Ecto neural progenitor cell (in vitro differentiated cells): Measurements from ENCODE around the gene AMBRA1.

Experiments used
- DNase-seq: peaks from one replicate; pipeline ENCODE4 v3.0.0-alpha.2; 2018; ENCODE audit warnings: low spot score

Gene AMBRA1

DNA sequence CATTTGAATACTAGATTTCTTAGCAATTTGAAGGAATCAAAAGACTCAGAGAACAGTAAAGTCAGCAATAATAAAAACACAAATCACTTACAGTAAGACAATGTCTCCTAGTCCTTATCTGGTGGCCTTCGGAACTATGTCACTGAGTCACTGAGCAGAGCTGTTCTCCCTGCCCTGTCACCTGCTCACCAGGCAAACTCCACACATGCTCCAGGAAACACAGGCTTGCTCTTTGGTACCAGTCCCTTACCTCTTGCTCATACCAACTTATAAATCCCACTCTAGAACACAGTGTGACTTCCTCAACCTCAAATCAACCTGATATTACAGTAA is 121.2 kb downstream of the AMBRA1 start:
- DNase-seq, result no peak

DNA sequence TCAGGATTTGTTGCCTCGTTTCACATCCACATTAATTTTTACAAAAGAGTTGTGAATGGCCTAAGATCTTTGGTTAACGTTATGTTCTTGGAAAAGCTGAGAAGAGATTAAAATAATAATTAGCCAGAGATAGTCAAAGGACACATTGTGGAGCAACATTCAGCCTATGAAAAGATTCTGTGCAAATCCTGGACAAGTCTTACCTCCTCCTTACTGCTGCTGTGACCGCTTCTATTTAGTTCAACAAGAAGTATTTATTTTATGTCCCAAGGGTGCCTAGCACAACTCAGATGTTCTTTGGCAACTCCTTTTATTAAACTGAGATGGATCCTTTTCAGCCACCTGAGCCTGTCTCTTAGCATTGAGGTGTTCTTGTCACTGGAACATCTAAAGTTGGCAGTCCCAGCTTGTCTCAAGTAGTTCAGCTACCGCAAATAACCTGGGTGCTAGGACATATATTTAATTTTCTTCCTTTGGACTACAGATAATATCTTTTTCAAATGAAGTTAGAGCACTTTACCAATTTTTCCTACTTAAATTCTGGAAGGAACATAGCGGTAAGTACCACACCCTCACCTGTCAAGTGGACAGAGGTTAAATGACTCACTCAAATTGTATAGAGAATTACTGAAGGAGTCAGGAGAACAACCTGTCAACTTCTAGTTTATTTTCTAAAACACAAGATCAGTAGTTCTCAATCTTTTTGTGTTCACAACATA is 121.7 kb downstream of the AMBRA1 start:
- no peak for DNase-seq

DNA sequence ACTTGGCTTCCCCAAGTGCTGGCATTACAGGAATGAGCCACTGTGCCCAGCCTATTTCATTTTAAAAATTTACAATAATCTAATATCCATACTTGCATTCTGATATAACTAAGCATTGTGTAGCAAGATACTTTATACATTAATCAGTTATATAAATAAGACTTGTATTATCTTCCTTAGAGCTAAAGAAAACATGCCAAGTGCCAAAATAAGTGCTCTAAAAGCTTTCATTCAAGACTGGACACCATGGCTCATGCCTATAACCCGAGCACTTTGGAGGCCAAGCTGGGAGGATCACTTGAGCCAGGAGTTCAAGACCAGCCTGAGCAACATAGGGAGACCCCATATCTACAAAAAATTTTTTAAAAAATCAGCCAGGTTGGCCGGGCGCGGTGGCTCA is 123.9 kb downstream of the AMBRA1 start:
- DNase-seq, result no peak

DNA sequence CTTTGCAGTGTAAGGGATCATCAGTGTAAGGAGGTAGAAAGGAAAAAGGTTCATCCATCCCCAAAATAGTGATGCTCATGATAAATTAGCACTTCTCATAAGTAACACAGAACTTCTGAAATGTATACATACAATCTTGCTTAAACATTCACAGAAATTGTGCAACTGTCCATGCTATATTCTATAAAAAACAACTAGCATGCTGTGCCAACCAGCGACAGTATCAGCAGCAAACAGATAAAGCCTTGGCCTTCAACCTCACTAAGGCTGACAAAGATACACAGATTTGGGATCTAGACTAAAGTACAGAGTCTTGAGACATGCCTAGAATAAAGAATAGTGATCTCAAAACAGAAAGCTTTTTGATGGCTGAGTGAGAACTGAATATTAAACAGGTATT is 128.1 kb downstream of the AMBRA1 start:
- DNase-seq, result no peak

DNA sequence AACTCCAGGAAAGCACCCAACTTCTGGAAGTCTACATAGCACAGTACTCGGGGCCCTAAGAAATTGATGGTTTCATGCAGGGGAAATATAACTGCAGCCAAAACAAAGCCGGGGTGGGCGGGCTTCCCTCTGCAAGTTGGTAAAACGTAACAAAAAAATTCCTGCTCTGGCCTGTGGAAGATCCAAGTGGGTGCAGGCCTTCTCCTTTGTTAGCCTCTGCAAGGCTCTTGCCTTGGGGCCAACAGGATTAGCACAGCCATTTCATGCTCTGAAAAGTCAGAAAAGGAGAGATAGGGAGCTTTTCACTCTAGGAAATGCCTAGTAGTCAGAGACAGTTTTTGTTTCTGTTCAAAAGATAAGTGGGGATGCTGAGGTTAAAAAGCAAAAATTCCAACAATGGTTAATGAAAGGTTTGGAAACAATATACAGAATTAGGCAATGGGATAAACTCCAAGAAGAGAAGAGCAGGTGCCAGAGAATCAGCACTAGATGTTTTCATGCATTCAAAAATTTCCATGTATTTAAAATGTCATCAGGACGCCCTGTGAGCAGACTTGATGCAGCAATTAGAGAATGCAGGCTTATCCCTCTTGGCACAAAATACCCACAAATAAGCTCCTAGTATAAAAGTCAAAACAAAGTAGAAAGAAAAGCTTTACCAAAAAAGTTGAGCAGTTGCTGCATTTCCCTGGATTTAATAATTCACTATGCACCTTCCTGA is 130.0 kb downstream of the AMBRA1 start:
- DNase-seq, result peak; percentile 76

DNA sequence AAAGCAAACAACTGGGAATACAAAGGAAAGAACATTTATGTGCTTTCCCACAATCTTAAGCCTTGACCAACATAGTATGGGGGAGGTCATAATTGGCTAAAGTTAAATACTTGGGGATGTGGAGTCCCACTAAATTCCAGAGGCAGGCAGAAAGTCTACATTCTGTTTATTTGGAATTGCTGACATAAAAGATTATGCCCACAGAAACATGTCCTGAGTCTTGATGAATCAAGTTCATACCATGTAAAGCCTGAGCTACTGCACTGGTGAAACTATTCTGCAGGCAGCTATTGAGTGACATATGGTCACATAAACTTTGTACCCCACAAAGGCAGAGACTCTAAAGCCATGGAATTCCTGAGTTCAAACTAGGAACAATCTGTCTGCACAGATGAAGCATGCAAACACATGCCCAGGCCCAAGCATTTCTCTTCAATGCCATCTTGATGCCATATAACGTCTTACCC is 132.3 kb downstream of the AMBRA1 start:
- no peak for DNase-seq

DNA sequence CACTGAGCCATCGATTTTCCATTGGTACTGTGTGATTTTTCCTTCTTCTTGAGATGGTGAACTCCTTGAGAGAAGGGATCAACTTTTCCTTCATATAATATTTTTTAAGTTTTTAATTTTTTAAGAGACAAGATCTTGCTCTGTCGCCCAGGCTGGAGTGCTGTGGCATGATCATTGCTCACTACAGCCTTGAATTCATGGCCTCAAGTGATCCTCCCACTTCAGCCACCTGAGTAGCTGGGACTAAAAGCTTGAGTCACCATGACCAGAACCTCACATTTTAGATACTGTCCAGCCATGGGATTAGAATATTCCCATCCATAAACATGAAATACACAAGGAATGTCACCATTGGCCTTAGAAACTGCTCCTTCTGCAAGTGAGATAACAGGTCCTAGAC is 135.3 kb downstream of the AMBRA1 start:
- DNase-seq, result no peak

DNA sequence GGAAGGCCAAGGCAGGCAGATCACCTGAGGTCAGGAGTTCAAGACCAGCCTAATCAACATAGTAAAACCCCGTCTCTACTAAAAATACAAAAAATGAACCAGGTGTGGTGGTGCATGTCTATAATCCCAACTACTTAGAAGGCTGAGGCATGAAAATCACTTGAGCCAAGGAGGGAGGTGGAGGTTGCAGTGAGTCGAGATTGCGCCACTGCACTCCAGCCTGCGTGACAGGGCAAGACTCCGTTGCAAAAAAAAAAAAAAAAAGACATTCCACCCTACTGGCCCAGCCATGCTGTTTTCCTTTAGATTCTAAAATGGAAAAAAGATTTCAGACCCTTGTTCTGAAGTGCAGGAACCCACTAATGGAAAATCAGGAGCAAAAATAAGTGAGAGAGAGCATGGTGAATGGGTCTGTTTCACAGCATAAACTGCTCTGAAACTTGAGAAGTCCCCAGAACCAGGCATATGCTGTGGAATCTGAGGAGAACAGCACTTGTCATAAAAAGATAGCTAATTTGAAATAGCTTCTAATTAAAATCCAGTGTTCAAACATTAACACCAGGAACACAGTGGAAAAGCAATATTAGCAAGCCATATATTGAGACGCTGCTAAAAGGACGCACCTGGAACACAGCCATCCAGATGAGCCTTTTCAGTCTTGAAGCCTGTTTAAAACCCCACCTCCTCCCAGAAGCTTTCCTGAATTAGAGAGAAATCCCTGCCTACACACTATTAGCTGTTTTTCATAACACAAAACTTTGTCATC is 136.0 kb downstream of the AMBRA1 start:
- no peak for DNase-seq

DNA sequence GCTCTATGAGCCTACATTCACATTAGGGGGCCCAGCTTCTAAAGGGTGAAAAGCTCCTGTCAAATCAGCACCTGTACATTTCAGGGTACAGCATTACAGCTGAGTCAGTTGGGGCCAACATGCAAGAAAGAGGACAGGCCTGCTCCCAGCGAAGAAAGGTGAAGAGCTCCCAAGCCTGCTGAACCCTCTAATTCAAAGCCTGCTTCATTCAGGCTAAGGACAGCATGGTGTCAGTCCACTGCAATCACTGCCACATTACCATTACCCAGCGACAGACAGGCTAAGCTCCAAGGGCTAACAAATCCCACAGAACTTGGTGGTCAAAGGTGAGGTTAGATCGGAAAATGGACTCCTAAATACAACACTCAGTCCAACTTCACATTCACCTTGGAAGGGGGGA is 136.8 kb downstream of the AMBRA1 start:
- DNase-seq, result no peak

DNA sequence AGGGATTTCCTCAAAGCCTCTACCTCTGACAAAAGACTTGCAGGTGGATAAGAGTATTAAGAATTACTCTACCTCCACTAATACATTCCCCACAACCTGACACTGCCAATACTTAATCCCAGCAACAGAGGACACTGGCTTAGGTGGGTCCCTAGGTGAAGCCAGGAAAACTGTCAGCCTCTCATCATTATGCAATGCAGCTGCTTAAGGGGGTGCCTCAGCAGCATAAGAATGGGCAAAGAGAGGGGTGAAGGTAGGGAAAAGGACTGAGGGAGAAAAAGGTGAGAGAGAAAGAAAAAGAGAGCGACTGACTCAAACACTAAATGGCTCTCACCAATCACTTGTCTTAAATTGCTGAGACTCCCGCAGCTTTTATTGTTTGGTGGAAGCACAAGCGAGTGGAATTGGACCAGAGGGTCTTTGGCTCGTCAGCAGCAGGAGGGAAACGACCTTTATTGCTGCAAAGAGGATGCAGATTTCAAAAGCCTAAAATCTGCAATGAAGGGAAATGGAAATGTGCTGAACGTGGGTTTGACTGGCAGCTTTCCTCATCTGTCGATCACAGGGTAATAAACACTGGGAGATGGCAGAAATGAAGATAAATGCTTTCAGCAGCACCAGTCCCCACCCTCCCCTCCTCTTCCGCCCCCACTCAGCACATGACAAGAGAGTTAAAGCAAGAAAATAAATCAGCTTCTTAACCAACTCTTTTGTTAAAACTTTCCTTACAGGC is 137.4 kb downstream of the AMBRA1 start:
- no peak for DNase-seq

DNA sequence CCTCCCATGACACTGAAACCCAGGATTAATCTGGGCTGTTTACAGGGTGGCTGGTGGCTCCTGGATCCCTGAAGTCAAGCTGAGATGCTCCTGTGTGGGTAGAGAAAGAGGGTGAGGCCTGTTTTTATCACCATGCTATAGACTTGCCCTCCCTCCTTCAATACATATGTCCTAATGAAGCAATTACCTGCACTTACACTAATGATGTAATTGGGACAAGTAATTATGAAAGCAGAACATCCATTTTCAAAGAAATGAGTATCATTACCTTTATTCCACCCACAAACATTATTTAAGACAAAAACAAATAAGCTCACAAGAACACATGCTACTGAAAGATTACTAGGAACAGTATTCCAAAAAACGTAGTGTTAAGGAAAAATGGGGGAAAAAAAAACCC is 138.0 kb downstream of the AMBRA1 start:
- no peak for DNase-seq

DNA sequence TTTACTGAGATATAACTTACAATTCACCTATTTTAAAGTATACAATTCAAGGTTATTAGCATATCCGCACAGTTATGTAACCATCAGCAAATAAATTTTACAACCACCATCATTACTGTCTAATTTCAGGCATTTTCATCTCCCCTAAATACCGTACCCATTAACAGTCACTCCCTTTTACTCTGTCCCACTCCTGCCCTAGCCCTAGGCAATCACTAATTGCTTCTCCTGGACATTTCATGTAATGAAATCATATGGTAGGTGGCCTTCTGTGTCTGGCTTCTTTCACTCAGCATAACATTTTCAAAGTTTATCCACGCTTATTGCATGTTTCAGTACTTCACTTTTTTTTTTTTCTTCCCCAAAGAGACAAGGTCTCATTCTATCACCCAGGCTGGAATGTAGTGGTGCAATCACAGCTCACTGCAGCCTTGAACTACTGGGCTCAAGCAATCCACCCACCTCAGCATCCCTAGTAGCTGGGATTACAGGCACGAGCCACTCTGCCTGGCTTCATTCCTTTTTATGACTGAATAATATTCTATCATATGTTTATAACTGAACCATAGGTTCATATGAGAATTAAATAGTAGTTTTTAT is 140.8 kb downstream of the AMBRA1 start:
- no peak for DNase-seq

DNA sequence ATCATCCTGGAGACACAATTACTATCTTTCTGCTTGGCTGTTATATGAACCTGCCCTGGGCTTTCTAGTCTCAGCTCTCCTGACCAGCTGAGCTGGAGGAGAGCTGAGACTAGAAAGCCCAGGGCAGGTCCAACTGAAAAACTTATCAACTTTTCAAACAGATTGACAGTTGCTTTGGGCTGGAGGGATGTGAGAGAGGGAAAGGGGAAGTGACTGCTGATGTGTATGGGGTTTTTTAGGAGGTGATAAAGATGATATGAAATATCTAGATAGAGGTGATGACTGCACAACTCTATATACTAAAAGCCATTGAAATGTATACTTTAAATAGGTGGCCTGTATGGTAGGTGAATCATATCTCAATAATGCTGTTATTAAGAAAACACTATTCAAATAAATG is 142.1 kb downstream of the AMBRA1 start:
- DNase-seq, result no peak

DNA sequence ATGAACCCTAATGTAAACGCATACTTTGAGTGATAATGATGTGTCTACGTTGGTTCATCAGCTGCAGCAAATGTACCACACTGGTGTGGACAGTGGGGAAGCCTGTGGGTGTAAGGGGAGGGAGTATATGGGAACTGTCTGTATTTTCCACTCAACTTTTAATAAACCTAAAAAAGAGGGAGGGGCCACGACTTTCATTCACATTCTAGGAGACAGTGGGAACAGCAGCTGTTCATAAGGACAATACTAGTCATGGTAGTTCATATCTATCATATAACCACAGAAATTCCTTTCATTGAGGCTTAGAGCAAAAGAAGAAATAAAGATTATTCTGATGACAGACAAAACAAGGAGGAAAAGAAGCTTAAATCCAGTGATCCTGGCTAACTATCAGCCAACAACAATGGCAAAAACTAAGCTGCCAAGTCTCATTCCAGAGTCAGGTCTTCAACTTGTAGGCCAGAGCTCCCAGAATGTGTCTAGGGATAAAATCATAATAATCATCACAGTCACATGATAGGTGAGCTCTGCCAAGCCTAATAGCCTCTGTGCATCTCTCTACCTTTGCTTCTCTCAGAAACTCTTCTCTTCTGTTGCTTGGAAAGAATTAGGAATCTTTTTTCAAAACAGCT is 142.9 kb downstream of the AMBRA1 start:
- DNase-seq, result no peak

DNA sequence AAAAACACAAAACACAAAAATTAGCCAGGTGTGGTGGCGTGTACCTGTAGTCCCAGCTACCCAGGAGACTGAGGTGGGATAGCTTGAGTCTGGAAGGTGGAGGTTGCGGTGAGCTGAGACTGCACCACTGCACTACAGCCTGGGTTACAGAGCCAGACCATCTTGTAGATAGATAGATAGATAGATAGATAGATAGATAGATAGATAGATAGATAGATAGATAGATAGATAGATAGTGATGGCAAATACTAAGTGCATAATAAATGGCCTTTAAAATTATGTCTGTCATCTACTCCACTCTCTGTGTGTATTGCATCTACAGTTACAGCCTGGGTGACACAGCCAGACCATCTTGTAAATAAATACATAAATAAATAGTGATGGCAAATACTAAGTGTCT is 146.3 kb downstream of the AMBRA1 start:
- DNase-seq, result no peak

DNA sequence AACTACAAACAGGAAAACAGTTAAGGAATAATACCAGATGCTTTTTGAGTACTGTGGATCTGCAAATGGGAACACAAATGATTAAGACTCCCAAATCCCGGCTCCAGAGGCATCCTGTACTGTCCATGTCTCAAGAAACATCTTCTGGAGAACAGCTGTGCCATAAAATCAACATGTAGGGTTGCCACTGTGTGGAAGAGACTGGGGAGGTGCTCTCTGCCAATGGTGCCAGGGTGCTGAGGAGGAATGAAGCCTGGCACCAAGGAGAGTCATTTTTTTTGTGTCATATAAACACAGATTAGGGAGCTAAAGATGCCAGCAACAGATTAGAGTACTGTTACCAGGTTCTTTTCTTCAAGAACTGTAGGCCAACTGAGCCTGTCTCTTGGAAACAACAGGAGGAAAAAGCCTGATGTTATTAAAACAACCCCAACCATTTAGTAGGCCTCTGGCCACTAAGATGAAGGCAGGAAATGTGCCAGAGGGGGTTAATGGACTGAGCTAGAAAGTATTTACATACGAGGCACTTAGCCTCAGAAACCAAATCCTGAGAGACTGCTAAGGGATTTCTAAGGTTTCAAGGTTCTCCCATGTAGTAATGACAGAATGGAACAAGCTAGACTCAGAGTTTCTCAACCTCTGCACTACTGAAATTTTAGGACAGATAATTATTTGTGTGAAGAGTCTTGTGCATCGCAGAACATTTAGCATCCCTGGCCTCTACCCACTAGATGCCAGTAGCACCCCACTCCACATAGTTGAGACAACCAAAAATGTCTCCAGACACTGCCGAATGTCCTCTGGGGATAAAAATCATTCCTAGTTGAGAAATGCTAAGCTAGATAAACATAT is 147.7 kb downstream of the AMBRA1 start:
- no peak for DNase-seq

DNA sequence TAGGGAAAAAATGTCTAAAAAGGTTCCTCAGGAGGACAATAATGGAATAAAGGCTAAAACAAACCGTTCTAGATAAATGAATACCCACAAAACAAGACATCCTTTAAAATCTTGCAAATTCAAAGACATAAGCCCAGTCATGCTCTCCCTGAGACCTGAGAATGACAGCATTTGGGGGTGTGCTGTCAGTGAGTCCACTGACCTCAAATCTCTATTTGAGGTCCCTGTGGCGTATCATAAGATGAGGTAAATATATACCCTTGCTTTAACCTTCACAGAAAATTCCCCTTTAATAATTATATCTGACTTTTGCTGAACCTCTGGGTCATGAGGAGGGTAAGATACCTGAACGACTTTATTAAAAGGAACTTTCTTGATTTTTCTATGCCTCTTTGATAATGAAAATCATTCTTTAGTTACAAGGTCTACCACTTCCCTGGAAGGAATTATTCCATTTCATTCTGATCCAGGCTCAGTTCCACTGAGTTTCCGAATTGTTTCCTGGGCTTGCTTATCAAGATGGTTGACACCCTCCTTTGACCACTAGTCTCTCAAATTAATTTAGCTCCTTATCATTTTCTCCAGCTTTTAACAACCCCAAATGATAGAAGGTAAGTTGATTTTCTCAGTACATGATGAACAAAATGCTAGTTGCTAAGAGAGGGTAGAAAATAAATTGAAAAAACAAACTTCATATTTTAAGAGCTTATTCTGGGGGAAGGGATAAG is 148.5 kb downstream of the AMBRA1 start:
- no peak for DNase-seq

DNA sequence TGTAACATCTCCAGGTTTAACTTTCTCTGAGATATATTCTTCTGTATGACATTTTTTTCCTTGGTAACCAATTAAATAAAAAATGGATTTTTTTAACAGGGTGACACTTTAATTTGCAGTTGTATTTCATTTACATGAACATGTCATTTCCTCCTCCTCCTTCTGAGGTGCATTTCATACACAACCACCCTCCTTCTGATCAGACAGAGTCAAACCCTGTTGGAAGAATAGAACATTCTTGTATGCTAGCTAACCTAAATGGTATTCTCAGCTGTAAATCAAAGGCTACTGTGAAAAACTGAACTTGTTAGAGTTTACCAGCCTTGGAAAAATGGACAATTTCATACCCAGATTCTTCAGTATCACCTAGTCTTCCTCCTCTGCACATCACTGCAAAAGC is 149.5 kb downstream of the AMBRA1 start:
- DNase-seq, result no peak

DNA sequence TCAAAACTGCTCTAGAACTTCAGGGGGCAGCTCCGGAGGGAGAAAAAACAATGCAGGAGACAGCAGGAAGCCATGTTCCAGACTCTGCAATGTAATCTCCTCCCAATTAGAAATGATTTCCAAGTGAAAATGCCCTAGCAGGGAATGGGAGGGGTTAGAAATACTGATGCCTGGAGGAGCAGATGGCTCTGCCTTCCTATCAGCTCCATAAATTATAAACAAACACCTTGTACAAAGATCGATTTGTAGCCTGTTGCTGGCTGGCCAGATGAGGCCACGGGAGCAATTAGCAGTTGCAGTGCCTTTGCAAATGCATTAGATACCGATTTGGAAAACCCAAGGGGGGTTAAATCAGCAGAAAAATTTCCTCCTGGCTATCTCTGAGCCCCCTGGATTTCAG is 155.6 kb downstream of the AMBRA1 start:
- no peak for DNase-seq

DNA sequence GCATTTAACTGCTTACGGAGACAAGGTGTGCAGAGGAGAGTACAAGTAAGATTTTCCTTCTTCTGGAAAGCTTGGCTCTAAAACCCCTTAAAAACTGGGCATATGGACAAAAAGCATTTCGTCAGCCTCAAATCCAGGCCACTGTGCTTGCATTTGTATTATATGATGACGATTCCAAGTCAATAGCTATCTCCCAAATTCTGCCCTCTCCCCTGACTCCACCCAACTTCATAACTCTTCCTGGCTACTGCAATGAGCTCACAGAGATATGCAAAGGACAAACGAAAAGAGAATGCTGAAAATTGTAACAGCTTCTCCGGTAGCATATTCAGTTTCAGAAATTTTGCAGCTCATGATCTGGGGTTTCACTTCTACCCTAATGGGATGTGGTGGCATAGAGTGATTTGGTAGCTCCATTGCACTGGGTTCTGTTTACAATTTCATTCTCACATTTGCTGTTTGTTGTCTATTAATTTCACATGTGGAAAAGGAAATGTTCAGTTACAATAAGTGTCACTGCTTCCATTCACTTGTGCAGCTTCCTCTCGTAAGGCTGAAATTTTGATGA is 156.6 kb downstream of the AMBRA1 start:
- no peak for DNase-seq
